Activated B cell treated with CpG ODN at 0.5 μM for 24 hours (primary cell): ENCODE measurements around the gene VAT1. TPM values are rescaled to one million over a fixed set of nuclear protein-coding genes. Genes with fewer than 3 reads are reported as not detected.

Source experiments
- ATAC-seq: fragments of 200-7000 bp; cut with Tn5 transposase; one replicate; pipeline ENCODE4 v1.10.0; 2021; ENCODE audit warnings: low read depth, mild to moderate bottlenecking, moderate library complexity
- CTCF ChIA-PET: fragments of 350-600 bp; sonication (Branson Sonifier 250); formaldehyde crosslinking; loops from one replicate; lab custom pipeline; 2021; ENCODE audit warnings: antibody characterized with exemption; lab: Charles Lee
- POLR2A ChIA-PET: fragments of 350-600 bp; sonication (Branson Sonifier 250); formaldehyde crosslinking; loops from one replicate; lab custom pipeline; 2021; ENCODE audit warnings: antibody characterized with exemption; lab: Charles Lee
- DNase-seq: peaks from one replicate; pipeline ENCODE4 v3.0.0; 2022
- H3K27ac Mint-ChIP-seq: one replicate; pipeline ENCODE4 v1.8.0; 2020; ENCODE audit warnings: mixed read lengths
- H3K27me3 Mint-ChIP-seq: one replicate; pipeline ENCODE4 v1.8.0; 2021; ENCODE audit warnings: mixed read lengths
- H3K36me3 Mint-ChIP-seq: one replicate; pipeline ENCODE4 v1.8.0; 2021; ENCODE audit warnings: low read depth, mixed read lengths
- H3K4me1 Mint-ChIP-seq: one replicate; pipeline ENCODE4 v1.8.0; 2021; ENCODE audit warnings: mixed read lengths
- H3K4me3 Mint-ChIP-seq: one replicate; pipeline ENCODE4 v1.8.0; 2020; ENCODE audit warnings: mild to moderate bottlenecking, mixed read lengths
- H3K9me3 Mint-ChIP-seq: one replicate; pipeline ENCODE4 v1.8.0; 2020; ENCODE audit warnings: mixed read lengths
- CTCF ChIP-seq: fragments of 200-600 bp; IDR thresholded peaks from one replicate; pipeline ENCODE4 v1.8.0; 2022; ENCODE audit warnings: antibody characterized with exemption, mild to moderate bottlenecking
- intact Hi-C: fragments of 100-400 bp; cut with micrococcal nuclease; formaldehyde crosslinking; loops from one replicate; pipeline ENCODE4 v1.15.1; 2024
- total RNA-seq: library from RNA; stranded (reverse); gene quantifications from 2 replicates; pipeline ENCODE4 v1.2.3, GENCODE V29; 2022

VAT1 gene
- total RNA-seq, 1 donor from 2014 or later = 34.4 TPM

GRCh38 chr17:43031666-43032065 lies 9.5 kb upstream of the VAT1 start:
- Mint-ChIP-seq H3K36me3 (no peaks in the 10 kb centered on the region), H3K27ac (no peak overlapping the region), H3K27me3 (no peaks in the 10 kb centered on the region), H3K4me3 (no peak overlapping the region), H3K4me1 (no peaks in the 10 kb centered on the region), H3K9me3 (no peaks in the 10 kb centered on the region)
- intact Hi-C loops = no loop called here
- CTCF ChIA-PET = no interaction called here
- ATAC-seq = no peak
- no peak for TF ChIP-seq CTCF
- DNase-seq = no peak
- POLR2A ChIA-PET = no interaction called here

- Mint-ChIP-seq H3K36me3 (no peaks in the 10 kb centered on the region), H3K4me1 (peaks cover 3% of the 10 kb centered on the region), H3K27ac (no peak overlapping the region), H3K9me3 (no peaks in the 10 kb centered on the region), H3K4me3 (no peak overlapping the region), H3K27me3 (no peaks in the 10 kb centered on the region)
- intact Hi-C loops = no loop called here
- DNase-seq (no peak), ATAC-seq (no peak)
- ChIA-PET POLR2A (interaction anchor here (0.6 kb wide), 1 partner anchor 13 kb away, joined by 5 read pairs; no protein-coding TSS in a partner anchor), CTCF (no interaction called here)
- no peak for TF ChIP-seq CTCF
Observed at GRCh38 chr17:43030137-43030767, 8.1 kb upstream of the VAT1 start.

GRCh38 chr17:43028221-43028861 lies 6.2 kb upstream of the VAT1 start:
- H3K4me3 Mint-ChIP-seq = no peak overlapping the region
- POLR2A ChIA-PET = interaction anchor here (1.2 kb wide), 1 partner anchor 30 kb away, joined by 3 read pairs; the partner anchor contains the start of gene RPL27
- no peak for TF ChIP-seq CTCF
- no peaks in the 10 kb centered on the region for H3K27me3 Mint-ChIP-seq
- no peaks in the 10 kb centered on the region for H3K9me3 Mint-ChIP-seq
- H3K36me3 Mint-ChIP-seq = peaks cover 3% of the 10 kb centered on the region
- no peak for ATAC-seq
- H3K4me1 Mint-ChIP-seq = peaks cover 16% of the 10 kb centered on the region
- no peak overlapping the region for H3K27ac Mint-ChIP-seq
- CTCF ChIA-PET = no interaction called here
- intact Hi-C loops = no loop called here
- no peak for DNase-seq

- ChIA-PET CTCF (no interaction called here), POLR2A (interaction anchor here (0.6 to 3.8 kb wide), 4 partner anchors 29 to 321 kb away, joined by 3 to 53 read pairs (median 6); partner anchors contain the start of gene RPL27)
- DNase-seq = no peak
- Mint-ChIP-seq H3K4me1 (peaks cover 17% of the 10 kb centered on the region), H3K27ac (no peak overlapping the region), H3K27me3 (no peaks in the 10 kb centered on the region), H3K4me3 (peak overlapping the region; percentile 1), H3K36me3 (peaks cover 3% of the 10 kb centered on the region), H3K9me3 (no peaks in the 10 kb centered on the region)
- intact Hi-C loops = no loop called here
- no peak for TF ChIP-seq CTCF
- ATAC-seq = no peak
Observed at GRCh38 chr17:43027091-43028032, 5.2 kb upstream of the VAT1 start.
